Erythroblast (primary cell): Measurements from ENCODE around the gene TSC22D2.

Experiments used
- GATA1 ChIP-seq: IDR thresholded peaks from 2 replicates; pipeline ENCODE4 v1.6.1; 2011; ENCODE audit warnings: low read depth, mild to moderate bottlenecking, control low read depth, low read length, moderate library complexity
- POLR2A ChIP-seq: IDR thresholded peaks from 2 replicates; pipeline ENCODE4 v1.6.1; 2011; ENCODE audit warnings: mild to moderate bottlenecking, low read length

DNA sequence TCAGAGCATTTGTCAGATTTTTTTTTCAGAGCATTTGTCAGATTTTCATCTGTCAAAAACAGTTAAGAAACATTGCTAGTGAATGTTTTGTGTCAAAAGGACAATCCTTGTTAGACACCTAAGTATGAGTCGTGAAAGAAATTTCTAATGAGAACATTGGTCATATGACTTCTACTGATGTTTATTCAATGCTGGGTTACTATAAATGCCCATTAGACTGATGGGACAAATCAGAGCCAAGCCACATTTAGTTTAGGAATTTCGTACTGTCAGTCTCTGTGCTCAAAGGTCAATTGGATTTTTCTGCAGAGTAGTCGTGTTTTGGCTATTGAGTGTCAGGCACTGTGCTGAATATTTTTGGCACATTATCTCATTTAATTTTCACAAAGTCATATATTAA, 31.6 kb downstream of the TSC22D2 start:
- TF ChIP-seq POLR2A (no peak), GATA1 (no peak)
